Measurements from ENCODE around the gene GABRR1.
A peak's percentile ranks its signal among the peaks of the same experiment; 100 is the strongest.

GABRR1 gene

DNA sequence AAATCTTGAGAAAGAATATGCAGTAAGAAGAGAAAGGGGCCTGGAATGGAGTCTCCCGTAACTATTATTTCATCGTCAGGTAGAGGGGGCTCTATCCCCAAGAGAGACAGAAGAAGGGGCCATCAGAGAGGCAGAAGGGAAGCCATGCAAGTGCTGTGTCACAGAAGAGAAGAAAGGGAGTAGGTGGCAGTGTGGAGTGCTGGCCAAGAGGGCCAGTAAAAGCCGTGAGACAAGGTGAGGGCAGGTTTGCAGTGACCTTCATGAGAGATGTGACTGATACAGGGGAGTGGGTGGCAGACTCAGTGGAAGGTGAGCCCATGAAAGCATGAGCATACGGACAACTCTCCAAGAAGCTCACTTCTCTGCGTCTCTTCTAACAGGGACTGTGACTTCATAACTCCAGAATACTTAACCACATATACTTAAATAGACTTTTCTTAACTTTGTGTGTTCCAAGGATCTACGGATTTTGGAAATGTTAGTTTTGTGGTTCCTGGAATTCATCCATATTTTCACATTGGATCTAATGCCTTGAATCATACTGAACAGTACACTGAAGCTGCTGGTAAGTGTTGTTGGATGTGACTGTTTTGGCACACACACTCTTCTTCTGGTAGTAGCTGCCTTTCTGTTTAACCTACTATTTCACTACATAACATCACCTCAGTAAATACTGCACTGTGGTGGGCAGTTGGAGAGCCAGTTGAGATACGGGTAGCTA lies 55.7 kb downstream of the GABRR1 start:
- DNase-seq (no peak), ATAC-seq (ENCODE audit: insufficient read depth, low read depth) (peak; percentile 37; the same call in 1 of the 3 replicates)
- H3K9ac ChIP-seq (ENCODE audit: low read depth, low read length) = no peak overlapping the region
- no peak overlapping the region for H2AFZ ChIP-seq (ENCODE audit: low read depth, low read length)
- no peak overlapping the region for H3K4me3 ChIP-seq (ENCODE audit: low read depth in 1 of 2, low read length in 2 of 2)
- H3K4me2 ChIP-seq (ENCODE audit: insufficient read depth, low read length) = no peak overlapping the region
- no peaks in the 10 kb centered on the region for H3K4me1 ChIP-seq (ENCODE audit: insufficient read depth, low read length)
- peaks cover under 1% of the 10 kb centered on the region; the same call in 1 of the 2 replicates for H4K20me1 ChIP-seq (ENCODE audit: insufficient read depth, low read length)
- no peaks in the 10 kb centered on the region for H3K9me3 ChIP-seq (ENCODE audit: insufficient read depth, low read length, severe bottlenecking)
- H3K27ac ChIP-seq (ENCODE audit: low read length) = no peak overlapping the region
- TF ChIP-seq EZH2 (IDR thresholded peaks at IDR 0.05; ENCODE audit: borderline replicate concordance, low read depth, low read length, severe bottlenecking) = no peak
- TF ChIP-seq, protein P1, sequence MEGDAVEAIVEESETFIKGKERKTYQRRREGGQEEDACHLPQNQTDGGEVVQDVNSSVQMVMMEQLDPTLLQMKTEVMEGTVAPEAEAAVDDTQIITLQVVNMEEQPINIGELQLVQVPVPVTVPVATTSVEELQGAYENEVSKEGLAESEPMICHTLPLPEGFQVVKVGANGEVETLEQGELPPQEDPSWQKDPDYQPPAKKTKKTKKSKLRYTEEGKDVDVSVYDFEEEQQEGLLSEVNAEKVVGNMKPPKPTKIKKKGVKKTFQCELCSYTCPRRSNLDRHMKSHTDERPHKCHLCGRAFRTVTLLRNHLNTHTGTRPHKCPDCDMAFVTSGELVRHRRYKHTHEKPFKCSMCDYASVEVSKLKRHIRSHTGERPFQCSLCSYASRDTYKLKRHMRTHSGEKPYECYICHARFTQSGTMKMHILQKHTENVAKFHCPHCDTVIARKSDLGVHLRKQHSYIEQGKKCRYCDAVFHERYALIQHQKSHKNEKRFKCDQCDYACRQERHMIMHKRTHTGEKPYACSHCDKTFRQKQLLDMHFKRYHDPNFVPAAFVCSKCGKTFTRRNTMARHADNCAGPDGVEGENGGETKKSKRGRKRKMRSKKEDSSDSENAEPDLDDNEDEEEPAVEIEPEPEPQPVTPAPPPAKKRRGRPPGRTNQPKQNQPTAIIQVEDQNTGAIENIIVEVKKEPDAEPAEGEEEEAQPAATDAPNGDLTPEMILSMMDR (IDR thresholded peaks at IDR 0.05; ENCODE audit: borderline replicate concordance, extremely low read depth, low read length, poor library complexity, severe bottlenecking) = peak; percentile 19
- H3K36me3 ChIP-seq (ENCODE audit: insufficient read depth, low read length) = peaks cover 67% of the 10 kb centered on the region
- no peaks in the 10 kb centered on the region for H3K79me2 ChIP-seq (ENCODE audit: insufficient read depth, low read length)
- H3K27me3 ChIP-seq (ENCODE audit: insufficient read depth, low read length, poor library complexity) = no peaks in the 10 kb centered on the region

GRCh38 chr6:89160331-89161092 lies 56.6 kb downstream of the GABRR1 start:
- Histone ChIP-seq H3K27ac (ENCODE audit: low read length) (no peak overlapping the region), H3K36me3 (ENCODE audit: insufficient read depth, low read length) (peaks cover 66% of the 10 kb centered on the region), H2AFZ (ENCODE audit: low read depth, low read length) (no peak overlapping the region), H3K9me3 (ENCODE audit: insufficient read depth, low read length, severe bottlenecking) (no peaks in the 10 kb centered on the region), H3K27me3 (ENCODE audit: insufficient read depth, low read length, poor library complexity) (no peaks in the 10 kb centered on the region), H3K79me2 (ENCODE audit: insufficient read depth, low read length) (0 out of 2 replicates have a peak, but pooled peaks cover under 1% of the 10 kb centered on the region), H4K20me1 (ENCODE audit: insufficient read depth, low read length) (peaks cover 3% of the 10 kb centered on the region; the same call in 1 of the 2 replicates), H3K9ac (ENCODE audit: low read depth, low read length) (no peak overlapping the region), H3K4me1 (ENCODE audit: insufficient read depth, low read length) (no peaks in the 10 kb centered on the region), H3K4me3 (ENCODE audit: low read depth in 1 of 2, low read length in 2 of 2) (no peak overlapping the region), H3K4me2 (ENCODE audit: insufficient read depth, low read length) (no peak overlapping the region)
- ATAC-seq (ENCODE audit: insufficient read depth, low read depth) (no peak), DNase-seq (no peak)
- TF ChIP-seq, protein P1 (IDR thresholded peaks at IDR 0.05; ENCODE audit: borderline replicate concordance, extremely low read depth, low read length, poor library complexity, severe bottlenecking) = no peak
- TF ChIP-seq EZH2 (IDR thresholded peaks at IDR 0.05; ENCODE audit: borderline replicate concordance, low read depth, low read length, severe bottlenecking) = no peak

- Histone ChIP-seq H3K27ac (ENCODE audit: low read length) (no peak overlapping the region), H2AFZ (ENCODE audit: low read depth, low read length) (no peak overlapping the region), H3K27me3 (ENCODE audit: insufficient read depth, low read length, poor library complexity) (no peaks in the 10 kb centered on the region), H3K4me2 (ENCODE audit: insufficient read depth, low read length) (no peak overlapping the region), H3K9me3 (ENCODE audit: insufficient read depth, low read length, severe bottlenecking) (no peaks in the 10 kb centered on the region), H3K9ac (ENCODE audit: low read depth, low read length) (no peak overlapping the region), H3K79me2 (ENCODE audit: insufficient read depth, low read length) (peaks cover 10% of the 10 kb centered on the region), H3K4me1 (ENCODE audit: insufficient read depth, low read length) (peaks cover 2% of the 10 kb centered on the region; the same call in 1 of the 2 replicates), H3K36me3 (ENCODE audit: insufficient read depth, low read length) (peaks cover 59% of the 10 kb centered on the region), H3K4me3 (ENCODE audit: low read depth in 1 of 2, low read length in 2 of 2) (no peak overlapping the region), H4K20me1 (ENCODE audit: insufficient read depth, low read length) (peaks cover 4% of the 10 kb centered on the region; the same call in 1 of the 2 replicates)
- DNase-seq = no peak
- no peak for ATAC-seq (ENCODE audit: insufficient read depth, low read depth)
- TF ChIP-seq EZH2 (IDR thresholded peaks at IDR 0.05; ENCODE audit: borderline replicate concordance, low read depth, low read length, severe bottlenecking) = no peak
- TF ChIP-seq, protein P1 (IDR thresholded peaks at IDR 0.05; ENCODE audit: borderline replicate concordance, extremely low read depth, low read length, poor library complexity, severe bottlenecking) = no peak
Measured at GRCh38 chr6:89154131-89154530, 63.0 kb downstream of the GABRR1 start.

All from DND-41 (cell line).